ENCODE data around the gene SEZ6L2.
"Not testable (repeated sequence)": the region's sequence is repeated elsewhere in the genome, so short reads cannot be mapped to it uniquely, and the experiment has no call there.

SEZ6L2 gene

DNA sequence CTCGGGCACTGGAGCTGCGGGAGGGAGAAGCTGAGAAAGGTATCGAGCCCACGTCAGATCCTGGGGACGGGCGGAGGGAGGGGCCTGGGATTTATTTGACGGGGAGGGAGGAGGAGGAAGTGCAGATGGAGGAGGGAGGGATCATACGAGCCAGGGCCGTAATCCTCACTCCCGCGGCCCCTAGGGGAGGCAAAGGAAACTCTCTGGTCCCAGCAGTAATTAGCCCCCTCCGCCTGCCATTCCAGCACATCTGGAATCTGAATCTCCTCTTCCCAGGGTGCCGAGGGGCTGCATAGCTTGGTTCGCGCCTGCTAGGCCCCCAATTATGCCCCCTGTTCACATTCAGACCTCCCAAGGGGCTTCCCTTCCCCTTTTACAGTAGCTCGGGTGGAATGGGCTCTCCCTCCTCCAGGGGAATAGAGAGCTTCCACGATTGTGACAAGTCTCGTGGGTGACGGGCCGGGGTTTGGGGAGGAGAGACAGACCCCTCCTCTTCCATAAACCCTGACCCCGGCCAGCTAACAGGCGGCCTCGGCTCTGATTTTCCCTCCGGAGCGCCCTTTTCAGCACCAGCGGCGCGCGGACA, at the start of gene SEZ6L2:
Gene SEZ6L2 (minus strand): TSS at position 35 of the 586 bp plus-strand sequence. CDS start 531 bp downstream, outside the sequence.
- peak; percentile 77 for DNase-seq (ENCODE audit: extremely low read depth, low read depth)
- TF ChIP-seq, protein P1, sequence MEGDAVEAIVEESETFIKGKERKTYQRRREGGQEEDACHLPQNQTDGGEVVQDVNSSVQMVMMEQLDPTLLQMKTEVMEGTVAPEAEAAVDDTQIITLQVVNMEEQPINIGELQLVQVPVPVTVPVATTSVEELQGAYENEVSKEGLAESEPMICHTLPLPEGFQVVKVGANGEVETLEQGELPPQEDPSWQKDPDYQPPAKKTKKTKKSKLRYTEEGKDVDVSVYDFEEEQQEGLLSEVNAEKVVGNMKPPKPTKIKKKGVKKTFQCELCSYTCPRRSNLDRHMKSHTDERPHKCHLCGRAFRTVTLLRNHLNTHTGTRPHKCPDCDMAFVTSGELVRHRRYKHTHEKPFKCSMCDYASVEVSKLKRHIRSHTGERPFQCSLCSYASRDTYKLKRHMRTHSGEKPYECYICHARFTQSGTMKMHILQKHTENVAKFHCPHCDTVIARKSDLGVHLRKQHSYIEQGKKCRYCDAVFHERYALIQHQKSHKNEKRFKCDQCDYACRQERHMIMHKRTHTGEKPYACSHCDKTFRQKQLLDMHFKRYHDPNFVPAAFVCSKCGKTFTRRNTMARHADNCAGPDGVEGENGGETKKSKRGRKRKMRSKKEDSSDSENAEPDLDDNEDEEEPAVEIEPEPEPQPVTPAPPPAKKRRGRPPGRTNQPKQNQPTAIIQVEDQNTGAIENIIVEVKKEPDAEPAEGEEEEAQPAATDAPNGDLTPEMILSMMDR (IDR thresholded peaks at IDR 0.05; ENCODE audit: low read depth, low read length), result peak; percentile 26

- no peak for DNase-seq (ENCODE audit: extremely low read depth, low read depth)
- TF ChIP-seq, protein P1 (IDR thresholded peaks at IDR 0.05; ENCODE audit: low read depth, low read length), result no peak
Observed at GRCh38 chr16:29947897-29948296, 48.5 kb upstream of the SEZ6L2 start.

GRCh38 chr16:29943846-29944799, 44.8 kb upstream of the SEZ6L2 start:
- peak; percentile 95 for DNase-seq (ENCODE audit: extremely low read depth, low read depth)
- TF ChIP-seq, protein P1 (IDR thresholded peaks at IDR 0.05; ENCODE audit: low read depth, low read length), result peak; percentile 48

DNA sequence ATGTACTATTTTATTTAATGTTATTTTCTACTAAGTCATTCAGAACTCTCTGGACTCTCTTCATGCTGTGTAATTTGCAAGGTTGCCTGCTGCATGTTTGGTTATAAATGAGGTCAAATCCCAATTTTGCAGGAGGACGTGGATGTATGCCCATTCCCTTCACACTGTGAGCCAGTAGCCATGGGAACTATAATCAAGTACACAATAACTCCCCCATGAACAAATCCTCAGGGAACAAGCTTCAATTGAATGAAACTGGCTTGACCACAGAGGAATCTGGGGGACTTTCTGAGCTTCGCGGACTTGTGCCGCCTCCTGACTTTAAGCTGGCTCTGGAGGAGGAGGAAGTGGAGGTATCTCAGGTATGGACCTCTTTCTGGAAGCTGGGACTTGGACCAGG, 41.3 kb upstream of the SEZ6L2 start:
- DNase-seq (ENCODE audit: extremely low read depth, low read depth), result no peak
- TF ChIP-seq, protein P1 (IDR thresholded peaks at IDR 0.05; ENCODE audit: low read depth, low read length), result no peak

- not testable (repeated sequence) for DNase-seq (ENCODE audit: extremely low read depth, low read depth)
Observed at GRCh38 chr16:29931750-29932149, 32.4 kb upstream of the SEZ6L2 start.

DNA sequence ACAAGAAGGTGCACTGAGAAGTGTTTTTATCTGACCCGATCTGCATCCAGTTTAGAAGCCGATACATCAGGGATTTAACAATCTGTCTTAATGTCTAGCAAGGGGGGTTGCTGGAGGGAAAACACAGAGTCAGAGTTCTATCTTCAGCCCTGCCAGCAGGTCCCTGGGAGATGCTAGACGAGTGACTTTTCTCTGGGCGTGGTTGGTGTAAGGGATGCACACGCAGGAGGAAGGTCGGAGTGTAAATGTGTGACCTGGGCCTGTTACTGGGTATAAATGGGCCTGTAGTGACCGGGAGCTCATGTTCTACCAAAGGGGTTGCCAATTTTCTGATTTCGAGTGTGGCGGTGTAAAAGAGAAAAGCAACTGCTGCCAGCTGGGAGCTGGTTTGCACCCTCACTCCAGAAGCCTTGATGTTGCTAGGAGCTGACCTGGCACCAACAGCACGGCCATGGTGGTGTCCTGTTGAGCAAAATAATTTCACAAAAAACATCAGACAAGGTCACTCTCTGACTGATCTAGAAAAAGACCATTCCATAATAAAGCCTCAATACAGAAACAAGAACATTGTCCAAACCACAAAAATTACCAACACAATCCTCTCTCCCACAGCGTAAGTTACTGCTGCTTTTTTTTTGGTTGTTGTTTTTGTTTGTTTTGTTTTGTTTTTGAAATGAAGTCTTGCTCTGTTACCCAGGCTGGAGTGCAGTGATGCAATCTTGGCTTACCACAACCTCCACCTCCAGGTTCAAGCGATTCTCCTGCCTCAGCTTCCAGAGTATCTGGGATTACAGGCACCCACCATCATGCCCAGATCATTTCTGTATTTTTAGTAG, 27.9 kb upstream of the SEZ6L2 start:
- DNase-seq (ENCODE audit: extremely low read depth, low read depth), result peak; percentile 15

DNA sequence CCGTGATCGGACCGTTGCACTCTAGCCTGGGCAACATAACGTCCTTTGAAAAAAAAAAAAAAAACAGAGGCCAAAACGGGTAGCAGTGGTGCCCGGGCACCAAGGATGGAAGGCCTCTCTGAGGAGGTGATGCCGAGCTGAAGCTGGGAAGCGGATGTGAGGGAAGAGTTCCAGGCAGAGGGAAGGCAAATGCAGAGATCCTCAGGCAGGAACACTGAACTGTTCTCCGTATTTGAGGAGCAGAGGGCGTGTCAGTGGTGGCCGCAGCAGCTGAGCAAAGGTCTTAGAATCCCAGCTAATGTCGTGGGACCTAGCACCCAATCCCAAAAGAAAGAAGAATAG, 27.3 kb upstream of the SEZ6L2 start:
- DNase-seq (ENCODE audit: extremely low read depth, low read depth), result no peak
- TF ChIP-seq, protein P1 (IDR thresholded peaks at IDR 0.05; ENCODE audit: low read depth, low read length), result no peak

More for the DNA sequence above, 27.9 kb upstream of the SEZ6L2 start:
- TF ChIP-seq, protein P1 (IDR thresholded peaks at IDR 0.05; ENCODE audit: low read depth, low read length), result no peak
